ENCODE results near the gene BHMT2.

DNA sequence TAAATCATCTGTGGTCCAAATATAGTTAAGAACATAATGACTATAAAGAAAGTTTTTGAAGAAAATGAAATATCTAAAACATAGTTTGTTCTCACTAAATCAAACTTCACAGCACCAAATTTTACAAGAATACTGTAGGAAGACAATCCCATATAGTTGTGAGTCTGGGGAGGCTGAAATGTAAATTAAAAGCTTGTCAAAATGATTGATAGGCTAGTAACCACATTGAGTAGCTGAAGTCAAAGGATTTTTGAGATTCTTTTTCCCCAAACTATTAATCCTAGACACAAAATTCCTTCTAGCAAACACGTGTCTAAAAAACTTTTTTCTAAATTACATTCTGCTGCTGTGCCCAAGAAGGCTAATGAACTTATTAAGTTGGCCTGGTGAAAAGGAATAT, 55.0 kb downstream of the BHMT2 start:
- TF ChIP-seq SMC3 (IDR thresholded peaks at IDR 0.05; ENCODE audit: borderline replicate concordance, low read length) = no peak
- no peak for TF ChIP-seq MTA3 (IDR thresholded peaks at IDR 0.05; ENCODE audit: borderline replicate concordance, low read length)
- TF ChIP-seq POLR2A (IDR thresholded peaks at IDR 0.05; ENCODE audit: low read depth, low read length) = no peak

Data from GM12878 (cell line).